ENCODE results near the gene ZNF136. TPM values are rescaled to one million over a fixed set of nuclear protein-coding genes. Genes with fewer than 3 reads are reported as not detected.

ZNF136 gene
- total RNA-seq, 1 experiment from 2014 or later = 4.0 TPM

- Histone ChIP-seq H3K27ac (ENCODE audit: low read depth, low read length) (no peak overlapping the region), H4K20me1 (ENCODE audit: insufficient read depth) (no peaks in the 10 kb centered on the region), H2AFZ (ENCODE audit: low read depth, low read length, poor library complexity, severe bottlenecking) (no peak overlapping the region), H3K4me1 (ENCODE audit: control insufficient read depth in 1 of 2, insufficient read depth in 2 of 2, low read length in 2 of 2) (no peaks in the 10 kb centered on the region), H3K27me3 (ENCODE audit: insufficient read depth, low read length) (no peaks in the 10 kb centered on the region), H3K4me2 (ENCODE audit: low read length) (no peak overlapping the region), H3K9me3 (ENCODE audit: control insufficient read depth in 1 of 2, insufficient read depth in 1 of 2, low read depth in 1 of 2, low read length in 2 of 2) (peaks cover 0 to 5% of the 10 kb centered on the region in 2 experiments; a peak in 1 of 4 replicates), H3K9ac (ENCODE audit: low read length) (no peak overlapping the region), H3K36me3 (ENCODE audit: control insufficient read depth in 1 of 2, insufficient read depth in 2 of 2, low read length in 2 of 2) (no peaks in the 10 kb centered on the region), H3K9me2 (ENCODE audit: insufficient read depth) (no peaks in the 10 kb centered on the region), H3K79me2 (ENCODE audit: insufficient read depth, low read length) (no peaks in the 10 kb centered on the region), H3K4me3 (replicated peaks in 1 of 2; ENCODE audit: low read depth in 1 of 2, low read length in 2 of 2) (no peak overlapping the region)
- ChIA-PET CTCF (no interaction called here), RAD21 (ENCODE audit: low non-redundant PET in 1 of 2, low total read pairs in 2 of 2, uncharacterized antibody in 2 of 2, unreplicated experiment in 2 of 2) (no interaction called here), POLR2A (no interaction called here)
- BruUV-seq (replicated peaks) = no TSS peak
- ATAC-seq (no peak), DNase-seq (ENCODE audit: low read depth, low spot score) (no peak)
- intact Hi-C loops (cut with micrococcal nuclease) = no loop called here
- TF ChIP-seq TCF7L2 (IDR thresholded peaks at IDR 0.05; ENCODE audit: borderline replicate concordance, extremely low read depth, insufficient read depth, insufficient read length) = no peak
- TF ChIP-seq ZNF274 (IDR thresholded peaks at IDR 0.05; ENCODE audit: low read depth, low read length) = no peak
- no peak for TF ChIP-seq YY1 (IDR thresholded peaks at IDR 0.05; ENCODE audit: extremely low read depth, insufficient replicate concordance, low read depth, low read length)
- no peak for TF ChIP-seq EZH2 (IDR thresholded peaks at IDR 0.05)
- TF ChIP-seq, protein P1, sequence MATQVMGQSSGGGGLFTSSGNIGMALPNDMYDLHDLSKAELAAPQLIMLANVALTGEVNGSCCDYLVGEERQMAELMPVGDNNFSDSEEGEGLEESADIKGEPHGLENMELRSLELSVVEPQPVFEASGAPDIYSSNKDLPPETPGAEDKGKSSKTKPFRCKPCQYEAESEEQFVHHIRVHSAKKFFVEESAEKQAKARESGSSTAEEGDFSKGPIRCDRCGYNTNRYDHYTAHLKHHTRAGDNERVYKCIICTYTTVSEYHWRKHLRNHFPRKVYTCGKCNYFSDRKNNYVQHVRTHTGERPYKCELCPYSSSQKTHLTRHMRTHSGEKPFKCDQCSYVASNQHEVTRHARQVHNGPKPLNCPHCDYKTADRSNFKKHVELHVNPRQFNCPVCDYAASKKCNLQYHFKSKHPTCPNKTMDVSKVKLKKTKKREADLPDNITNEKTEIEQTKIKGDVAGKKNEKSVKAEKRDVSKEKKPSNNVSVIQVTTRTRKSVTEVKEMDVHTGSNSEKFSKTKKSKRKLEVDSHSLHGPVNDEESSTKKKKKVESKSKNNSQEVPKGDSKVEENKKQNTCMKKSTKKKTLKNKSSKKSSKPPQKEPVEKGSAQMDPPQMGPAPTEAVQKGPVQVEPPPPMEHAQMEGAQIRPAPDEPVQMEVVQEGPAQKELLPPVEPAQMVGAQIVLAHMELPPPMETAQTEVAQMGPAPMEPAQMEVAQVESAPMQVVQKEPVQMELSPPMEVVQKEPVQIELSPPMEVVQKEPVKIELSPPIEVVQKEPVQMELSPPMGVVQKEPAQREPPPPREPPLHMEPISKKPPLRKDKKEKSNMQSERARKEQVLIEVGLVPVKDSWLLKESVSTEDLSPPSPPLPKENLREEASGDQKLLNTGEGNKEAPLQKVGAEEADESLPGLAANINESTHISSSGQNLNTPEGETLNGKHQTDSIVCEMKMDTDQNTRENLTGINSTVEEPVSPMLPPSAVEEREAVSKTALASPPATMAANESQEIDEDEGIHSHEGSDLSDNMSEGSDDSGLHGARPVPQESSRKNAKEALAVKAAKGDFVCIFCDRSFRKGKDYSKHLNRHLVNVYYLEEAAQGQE (IDR thresholded peaks at IDR 0.05; ENCODE audit: low read depth) = no peak
- TF ChIP-seq CBX3 (IDR thresholded peaks at IDR 0.05; ENCODE audit: low read depth) = no peak
- no peak for TF ChIP-seq SP1 (IDR thresholded peaks at IDR 0.05; ENCODE audit: low read depth)
- TF ChIP-seq, protein P2, sequence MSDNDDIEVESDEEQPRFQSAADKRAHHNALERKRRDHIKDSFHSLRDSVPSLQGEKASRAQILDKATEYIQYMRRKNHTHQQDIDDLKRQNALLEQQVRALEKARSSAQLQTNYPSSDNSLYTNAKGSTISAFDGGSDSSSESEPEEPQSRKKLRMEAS (IDR thresholded peaks at IDR 0.05) = no peak
- no peak for TF ChIP-seq CEBPB (IDR thresholded peaks at IDR 0.05; ENCODE audit: low read depth)
- TF ChIP-seq SIN3A (IDR thresholded peaks at IDR 0.05; ENCODE audit: low read depth) = no peak
- no peak for TF ChIP-seq JUND (IDR thresholded peaks at IDR 0.05)
- TF ChIP-seq, protein P3, sequence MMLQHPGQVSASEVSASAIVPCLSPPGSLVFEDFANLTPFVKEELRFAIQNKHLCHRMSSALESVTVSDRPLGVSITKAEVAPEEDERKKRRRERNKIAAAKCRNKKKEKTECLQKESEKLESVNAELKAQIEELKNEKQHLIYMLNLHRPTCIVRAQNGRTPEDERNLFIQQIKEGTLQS (IDR thresholded peaks at IDR 0.05) = no peak
- TF ChIP-seq, protein P4, sequence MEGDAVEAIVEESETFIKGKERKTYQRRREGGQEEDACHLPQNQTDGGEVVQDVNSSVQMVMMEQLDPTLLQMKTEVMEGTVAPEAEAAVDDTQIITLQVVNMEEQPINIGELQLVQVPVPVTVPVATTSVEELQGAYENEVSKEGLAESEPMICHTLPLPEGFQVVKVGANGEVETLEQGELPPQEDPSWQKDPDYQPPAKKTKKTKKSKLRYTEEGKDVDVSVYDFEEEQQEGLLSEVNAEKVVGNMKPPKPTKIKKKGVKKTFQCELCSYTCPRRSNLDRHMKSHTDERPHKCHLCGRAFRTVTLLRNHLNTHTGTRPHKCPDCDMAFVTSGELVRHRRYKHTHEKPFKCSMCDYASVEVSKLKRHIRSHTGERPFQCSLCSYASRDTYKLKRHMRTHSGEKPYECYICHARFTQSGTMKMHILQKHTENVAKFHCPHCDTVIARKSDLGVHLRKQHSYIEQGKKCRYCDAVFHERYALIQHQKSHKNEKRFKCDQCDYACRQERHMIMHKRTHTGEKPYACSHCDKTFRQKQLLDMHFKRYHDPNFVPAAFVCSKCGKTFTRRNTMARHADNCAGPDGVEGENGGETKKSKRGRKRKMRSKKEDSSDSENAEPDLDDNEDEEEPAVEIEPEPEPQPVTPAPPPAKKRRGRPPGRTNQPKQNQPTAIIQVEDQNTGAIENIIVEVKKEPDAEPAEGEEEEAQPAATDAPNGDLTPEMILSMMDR (IDR thresholded peaks at IDR 0.05 in 2 of 3, conservative IDR thresholded peaks at IDR 0.05 in 1 of 3; ENCODE audit: borderline replicate concordance in 1 of 3, insufficient read depth in 1 of 3, low read depth in 2 of 3, low read length in 2 of 3) = no peak
- TF ChIP-seq FOSL1 (IDR thresholded peaks at IDR 0.05; ENCODE audit: low read depth) = no peak
- TF ChIP-seq EGR1 (IDR thresholded peaks at IDR 0.05; ENCODE audit: low read depth) = no peak
- TF ChIP-seq POLR2AphosphoS5 (IDR thresholded peaks at IDR 0.05; ENCODE audit: low read depth, low read length) = no peak
- no peak for TF ChIP-seq POLR2A (IDR thresholded peaks at IDR 0.05; ENCODE audit: borderline replicate concordance, extremely low read depth, insufficient read depth, insufficient read length)
- no peak for TF ChIP-seq EZH2phosphoT487 (IDR thresholded peaks at IDR 0.05; ENCODE audit: borderline replicate concordance)
- TF ChIP-seq ELF1 (IDR thresholded peaks at IDR 0.05; ENCODE audit: borderline replicate concordance, low read depth) = no peak
- TF ChIP-seq, protein P5, sequence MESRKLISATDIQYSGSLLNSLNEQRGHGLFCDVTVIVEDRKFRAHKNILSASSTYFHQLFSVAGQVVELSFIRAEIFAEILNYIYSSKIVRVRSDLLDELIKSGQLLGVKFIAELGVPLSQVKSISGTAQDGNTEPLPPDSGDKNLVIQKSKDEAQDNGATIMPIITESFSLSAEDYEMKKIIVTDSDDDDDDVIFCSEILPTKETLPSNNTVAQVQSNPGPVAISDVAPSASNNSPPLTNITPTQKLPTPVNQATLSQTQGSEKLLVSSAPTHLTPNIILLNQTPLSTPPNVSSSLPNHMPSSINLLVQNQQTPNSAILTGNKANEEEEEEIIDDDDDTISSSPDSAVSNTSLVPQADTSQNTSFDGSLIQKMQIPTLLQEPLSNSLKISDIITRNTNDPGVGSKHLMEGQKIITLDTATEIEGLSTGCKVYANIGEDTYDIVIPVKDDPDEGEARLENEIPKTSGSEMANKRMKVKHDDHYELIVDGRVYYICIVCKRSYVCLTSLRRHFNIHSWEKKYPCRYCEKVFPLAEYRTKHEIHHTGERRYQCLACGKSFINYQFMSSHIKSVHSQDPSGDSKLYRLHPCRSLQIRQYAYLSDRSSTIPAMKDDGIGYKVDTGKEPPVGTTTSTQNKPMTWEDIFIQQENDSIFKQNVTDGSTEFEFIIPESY (IDR thresholded peaks at IDR 0.05; ENCODE audit: extremely low read depth, insufficient replicate concordance, low read length) = no peak
Observed at GRCh38 chr19:12229990-12230389, 67.1 kb downstream of the ZNF136 start.

Data from HCT116 (cell line).